Fibroblast of pulmonary artery (primary cell): Measurements from ENCODE around the gene MYH4.

Experiments
- DNase-seq: peaks from one replicate; pipeline ENCODE4 v3.0.0-alpha.2; 2010; ENCODE audit warnings: low read depth
- H3K4me3 ChIP-seq: replicated peaks from 2 replicates; pipeline ENCODE4 v1.5.1; 2011; ENCODE audit warnings: low read depth, mild to moderate bottlenecking, control low read depth, low read length, moderate library complexity
- TF ChIP-seq, protein P1 (sequence below): IDR thresholded peaks from 2 replicates; pipeline ENCODE4 v1.5.1; 2011; ENCODE audit warnings: mild to moderate bottlenecking, control low read depth, low read length, inconsistent platforms; ENCODE audit errors: missing control alignments

The MYH4 gene

DNA sequence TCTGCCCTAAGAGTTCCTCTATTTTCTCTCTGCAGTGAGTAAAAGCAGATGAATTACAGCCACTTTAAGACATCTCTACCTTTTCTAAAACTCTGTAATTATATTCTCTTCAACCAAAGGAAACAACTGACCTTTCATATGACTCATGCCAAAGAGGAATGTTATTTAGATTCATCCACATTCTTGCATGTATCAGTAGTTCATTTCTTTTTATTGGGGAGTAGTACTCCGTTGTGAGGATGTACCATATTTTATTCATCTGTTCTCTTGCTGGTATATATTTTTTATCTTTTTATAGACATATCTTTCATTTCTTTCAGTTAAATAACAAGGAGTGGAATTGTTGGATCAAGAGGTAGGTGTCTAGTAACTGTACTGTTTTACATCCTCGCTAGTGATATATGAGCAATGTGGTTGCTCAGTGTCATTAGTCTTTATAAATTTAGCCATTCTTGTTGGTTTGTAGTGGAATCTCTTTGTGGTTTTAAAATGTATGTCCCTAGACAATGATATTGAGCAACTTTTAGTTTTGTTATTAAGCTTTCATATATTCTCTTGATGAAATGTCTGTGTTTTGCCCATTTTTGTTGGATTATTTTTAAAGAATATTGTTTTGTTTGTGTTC is 39.8 kb downstream of the MYH4 start:
- TF ChIP-seq, protein P1, sequence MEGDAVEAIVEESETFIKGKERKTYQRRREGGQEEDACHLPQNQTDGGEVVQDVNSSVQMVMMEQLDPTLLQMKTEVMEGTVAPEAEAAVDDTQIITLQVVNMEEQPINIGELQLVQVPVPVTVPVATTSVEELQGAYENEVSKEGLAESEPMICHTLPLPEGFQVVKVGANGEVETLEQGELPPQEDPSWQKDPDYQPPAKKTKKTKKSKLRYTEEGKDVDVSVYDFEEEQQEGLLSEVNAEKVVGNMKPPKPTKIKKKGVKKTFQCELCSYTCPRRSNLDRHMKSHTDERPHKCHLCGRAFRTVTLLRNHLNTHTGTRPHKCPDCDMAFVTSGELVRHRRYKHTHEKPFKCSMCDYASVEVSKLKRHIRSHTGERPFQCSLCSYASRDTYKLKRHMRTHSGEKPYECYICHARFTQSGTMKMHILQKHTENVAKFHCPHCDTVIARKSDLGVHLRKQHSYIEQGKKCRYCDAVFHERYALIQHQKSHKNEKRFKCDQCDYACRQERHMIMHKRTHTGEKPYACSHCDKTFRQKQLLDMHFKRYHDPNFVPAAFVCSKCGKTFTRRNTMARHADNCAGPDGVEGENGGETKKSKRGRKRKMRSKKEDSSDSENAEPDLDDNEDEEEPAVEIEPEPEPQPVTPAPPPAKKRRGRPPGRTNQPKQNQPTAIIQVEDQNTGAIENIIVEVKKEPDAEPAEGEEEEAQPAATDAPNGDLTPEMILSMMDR, result no peak
- no peak overlapping the region for H3K4me3 ChIP-seq
- peak; percentile 21 for DNase-seq

DNA sequence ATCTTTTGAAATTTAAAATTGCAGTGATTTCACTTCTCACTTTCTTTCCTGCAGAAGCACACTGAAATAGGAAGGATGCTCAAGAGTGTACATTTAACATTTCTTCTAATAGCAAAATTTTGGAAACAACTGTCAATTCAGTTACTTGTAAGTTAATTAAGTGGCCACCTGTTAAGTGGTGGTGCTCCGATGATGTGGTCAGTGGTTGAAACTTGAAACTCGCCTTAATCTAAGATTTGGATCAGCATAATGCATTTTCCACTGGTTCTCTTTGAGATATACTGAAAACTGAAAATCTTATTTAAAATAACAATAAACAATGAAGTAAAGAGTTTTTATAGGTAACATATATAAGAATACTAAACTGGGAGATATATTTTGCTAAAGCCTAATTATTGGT is 40.6 kb downstream of the MYH4 start:
- DNase-seq, result no peak
- no peak overlapping the region for H3K4me3 ChIP-seq
- TF ChIP-seq, protein P1, result no peak

DNA sequence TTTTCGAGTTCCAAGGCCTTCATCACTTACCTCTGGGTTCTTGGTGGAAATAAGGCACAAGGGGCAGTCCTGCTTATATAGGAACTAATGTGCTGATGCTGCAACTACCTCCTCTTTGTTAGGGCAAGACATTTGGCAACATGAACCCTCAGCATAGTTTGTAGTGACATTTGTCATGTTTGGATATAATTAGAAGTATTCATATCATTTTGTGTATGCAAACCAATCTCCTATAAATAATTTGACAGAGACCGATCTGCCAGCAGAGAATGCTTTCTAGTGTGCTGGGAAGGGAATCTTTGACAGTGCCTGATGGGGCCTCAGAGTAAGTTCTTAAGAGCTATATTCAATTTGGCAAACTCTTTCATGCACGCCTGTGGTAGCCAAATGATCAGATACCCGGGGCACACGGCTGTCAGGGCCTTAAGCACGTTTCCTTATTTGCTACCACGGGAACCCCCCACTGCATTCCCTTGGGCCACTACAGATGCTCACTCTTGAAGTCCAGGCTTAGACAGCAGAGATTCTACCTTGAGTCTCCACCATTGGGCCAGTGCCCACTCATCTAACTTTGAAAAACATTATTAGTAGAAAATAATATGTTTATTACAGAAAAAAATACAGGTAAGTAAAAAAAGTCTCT is 47.3 kb downstream of the MYH4 start, which contains the start of gene MYH8:
MYH8 (minus strand) TSS at position 51 of the 643 bp plus-strand sequence. CDS start 1,723 bp downstream, outside the sequence.
- TF ChIP-seq, protein P1, result no peak
- no peak for DNase-seq
- no peak within 1 kb of the TSS for H3K4me3 ChIP-seq

DNA sequence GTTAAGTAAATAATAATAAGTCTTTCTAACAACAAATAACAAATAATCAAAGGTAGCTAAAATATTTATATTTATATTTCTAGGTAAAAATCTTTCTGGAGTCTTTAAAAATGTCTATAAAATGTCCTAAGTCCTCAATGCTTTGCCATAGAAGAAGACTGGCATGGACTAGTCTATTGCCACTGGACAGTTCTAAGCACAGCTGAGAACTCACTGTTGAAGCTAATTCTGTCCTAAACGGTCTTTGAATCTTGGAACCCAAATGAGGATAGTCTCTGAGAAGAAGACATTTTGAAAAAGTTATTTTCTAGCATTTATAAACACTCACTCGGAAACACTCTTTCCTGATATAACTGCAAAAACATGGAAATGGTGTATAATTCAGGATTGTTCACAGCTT is 48.1 kb downstream of the MYH4 start:
- H3K4me3 ChIP-seq, result no peak overlapping the region
- no peak for DNase-seq
- TF ChIP-seq, protein P1, result no peak

DNA sequence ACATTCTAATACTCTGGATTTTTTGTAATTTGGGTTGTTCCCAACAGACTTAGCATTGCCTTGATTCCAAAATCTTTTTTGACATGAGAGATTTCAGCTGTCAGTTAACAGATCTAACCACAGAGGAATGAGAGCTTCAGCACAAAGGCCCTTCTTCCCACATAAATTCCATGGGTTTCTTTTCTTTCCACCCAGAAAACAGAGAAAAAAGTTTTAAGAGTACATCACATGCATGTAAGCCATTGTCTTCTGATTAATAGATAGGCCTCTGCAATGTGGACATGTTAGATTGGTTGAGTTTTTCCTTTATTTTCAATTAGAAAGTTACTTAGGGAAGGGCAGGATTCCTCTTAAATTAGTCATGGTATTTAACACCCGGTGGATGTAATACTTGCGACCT is 48.5 kb downstream of the MYH4 start:
- TF ChIP-seq, protein P1, result no peak
- DNase-seq, result no peak
- no peak overlapping the region for H3K4me3 ChIP-seq

DNA sequence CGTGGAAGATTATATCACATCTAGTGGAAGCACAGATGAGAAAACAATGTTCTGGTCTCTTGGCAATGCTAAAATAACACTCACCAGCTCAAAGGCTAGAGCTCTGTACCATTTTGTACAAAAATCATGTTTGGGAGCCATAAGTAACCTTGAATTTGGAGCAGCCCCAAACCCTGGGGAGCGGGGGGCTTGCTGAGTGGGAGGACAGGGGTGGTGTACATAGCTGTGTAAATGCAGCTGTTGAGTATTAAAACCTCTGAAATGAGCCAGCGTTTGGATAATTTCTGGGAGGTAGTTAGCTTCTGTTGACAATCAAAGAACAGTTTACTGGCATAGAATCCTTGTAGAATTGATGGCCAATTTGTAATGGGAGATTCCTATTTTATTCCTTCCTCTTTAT is 51.9 kb downstream of the MYH4 start:
- H3K4me3 ChIP-seq, result no peak overlapping the region
- TF ChIP-seq, protein P1, result no peak
- no peak for DNase-seq

DNA sequence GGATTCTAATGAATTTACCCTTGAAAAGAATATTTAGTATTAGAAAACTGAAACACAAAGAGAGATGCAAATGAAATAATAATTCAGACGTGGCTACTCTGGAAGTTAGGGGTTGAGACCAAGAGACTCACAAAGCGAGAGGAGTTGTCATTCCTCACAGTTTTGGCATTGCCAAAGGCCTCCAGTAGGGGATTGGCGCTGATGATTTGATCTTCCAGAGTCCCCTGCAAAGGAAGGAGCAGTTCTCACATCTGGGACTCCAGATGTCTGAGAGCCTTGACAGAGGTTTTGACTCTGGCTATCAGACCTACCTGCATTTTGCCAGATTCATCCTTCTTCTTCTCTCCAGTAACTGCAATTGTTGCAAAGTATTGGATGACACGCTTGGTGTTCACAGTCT is 54.2 kb downstream of the MYH4 start:
- TF ChIP-seq, protein P1, result no peak
- DNase-seq, result no peak

More for the DNA sequence above, 54.2 kb downstream of the MYH4 start:
- no peak overlapping the region for H3K4me3 ChIP-seq
